GM19324 (cell line): ENCODE data around the gene CNOT10.
"Not testable (repeated sequence)": the region's sequence is repeated elsewhere in the genome, so short reads cannot be mapped to it uniquely, and the experiment has no call there.

Experiments used
- ATAC-seq: cut with Tn5 transposase; IDR thresholded peaks from one replicate; pipeline ENCODE4 v1.9.1; 2021; ENCODE audit warnings: mild to moderate bottlenecking, moderate library complexity; ENCODE audit not compliant: unreplicated experiment, low FRiP score

CNOT10 gene

DNA sequence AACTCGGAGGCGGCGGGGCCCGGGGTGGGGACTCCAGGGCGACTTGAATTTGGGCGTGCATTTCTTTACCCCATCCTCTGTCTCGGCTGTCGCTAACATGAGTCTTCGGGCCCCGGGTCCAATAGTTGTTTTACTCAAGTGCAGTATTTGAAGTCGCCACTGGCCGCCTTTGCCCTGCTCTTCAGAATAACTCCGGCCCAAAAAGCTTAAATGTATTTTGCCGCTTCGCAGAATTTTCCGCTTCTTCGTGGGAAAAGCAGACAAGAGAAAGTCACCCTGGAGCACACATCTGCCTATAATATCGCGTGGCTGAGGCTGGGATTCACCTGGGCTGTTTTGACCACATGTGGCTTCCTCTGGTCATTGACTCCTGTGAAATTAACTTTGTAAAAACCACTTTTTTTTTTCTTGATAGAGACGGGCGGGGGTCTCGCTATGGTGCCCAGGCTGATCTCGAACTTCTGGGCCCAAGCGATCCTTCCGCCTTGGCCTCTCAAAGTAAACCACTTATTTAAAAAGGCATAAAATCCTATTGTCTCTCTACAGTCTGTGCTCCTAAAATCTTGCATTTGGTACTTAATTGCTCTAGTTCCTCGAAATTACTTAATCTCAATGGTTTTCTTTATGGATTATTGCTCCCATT lies 676 bp downstream of the CNOT10 start:
- no peak for ATAC-seq

DNA sequence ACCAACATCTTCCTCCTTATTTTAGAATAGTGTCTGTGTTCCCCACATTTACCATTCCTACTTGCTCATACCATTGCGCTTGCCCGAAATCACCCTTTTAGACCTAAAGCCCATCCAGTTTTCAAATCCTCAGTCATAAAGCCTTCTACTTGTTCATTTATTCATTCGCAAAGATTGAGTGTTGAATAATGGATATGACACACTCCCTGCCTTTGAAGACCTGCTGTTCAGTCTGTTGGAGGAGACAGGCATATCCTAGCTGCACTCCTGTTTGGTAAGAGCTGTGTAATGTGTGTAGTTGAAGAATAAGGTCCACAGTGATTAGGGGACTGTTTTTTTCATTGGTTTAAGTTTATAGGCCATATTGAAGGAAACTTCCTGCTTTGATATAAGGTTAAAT lies 1.7 kb downstream of the CNOT10 start:
- ATAC-seq = no peak

DNA sequence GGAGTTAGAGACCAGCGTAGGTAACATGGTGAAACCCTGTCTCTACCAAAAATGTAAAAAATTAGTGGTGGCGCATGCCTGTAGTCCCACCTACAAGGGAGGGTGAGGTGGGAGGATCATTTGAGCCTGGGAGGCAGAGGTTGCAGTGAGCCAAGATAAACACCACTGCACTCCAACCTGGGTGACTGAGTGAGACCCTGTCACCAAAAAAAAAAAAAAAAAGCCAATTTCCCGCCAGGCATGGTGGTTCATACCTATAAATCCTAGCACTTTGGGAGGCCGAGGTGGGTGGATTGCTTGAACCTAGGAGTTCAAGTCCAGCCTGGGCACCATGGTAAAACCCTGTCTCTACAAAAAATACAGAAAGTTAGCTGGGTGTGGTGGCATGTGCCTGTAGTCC lies 6.9 kb downstream of the CNOT10 start:
- ATAC-seq = no peak

DNA sequence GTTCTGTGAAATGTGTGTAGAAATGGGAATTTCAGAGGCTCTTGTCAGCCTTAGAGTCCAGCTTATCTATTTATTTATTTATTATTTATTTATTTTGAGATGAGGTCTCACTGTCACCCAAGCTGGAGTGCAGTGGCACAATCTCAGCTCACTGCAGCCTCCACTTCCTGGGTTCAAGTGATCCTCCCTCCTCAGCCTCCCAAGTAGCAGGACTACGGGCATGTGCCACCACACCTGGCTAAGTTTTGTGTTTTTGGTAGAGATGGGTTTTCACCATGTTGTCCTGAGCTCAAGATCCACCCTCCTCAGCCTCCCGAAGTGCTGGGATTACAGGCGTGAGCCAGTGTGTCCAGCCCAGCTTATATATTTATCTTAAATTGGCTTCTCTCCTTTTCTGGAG lies 11.5 kb downstream of the CNOT10 start:
- no peak for ATAC-seq

DNA sequence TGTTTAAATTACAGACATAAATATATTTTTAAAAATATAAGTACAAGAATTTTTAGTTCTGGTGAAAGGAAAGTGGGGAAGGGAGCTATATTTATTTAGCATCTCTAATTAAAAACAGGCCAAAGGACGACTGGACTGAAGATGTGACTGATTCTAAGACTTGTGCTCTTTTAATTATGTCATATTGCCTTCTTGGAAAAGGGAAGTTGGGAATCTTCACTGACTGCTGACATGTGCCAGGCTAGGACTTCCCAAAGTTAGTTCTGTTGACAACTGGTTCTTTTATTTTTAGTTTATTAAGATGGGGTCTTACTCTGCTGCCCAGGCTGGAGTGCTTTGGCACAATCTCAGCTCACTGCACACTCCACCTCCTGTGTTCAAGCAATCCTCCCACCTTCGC lies 13.5 kb downstream of the CNOT10 start:
- ATAC-seq = no peak

DNA sequence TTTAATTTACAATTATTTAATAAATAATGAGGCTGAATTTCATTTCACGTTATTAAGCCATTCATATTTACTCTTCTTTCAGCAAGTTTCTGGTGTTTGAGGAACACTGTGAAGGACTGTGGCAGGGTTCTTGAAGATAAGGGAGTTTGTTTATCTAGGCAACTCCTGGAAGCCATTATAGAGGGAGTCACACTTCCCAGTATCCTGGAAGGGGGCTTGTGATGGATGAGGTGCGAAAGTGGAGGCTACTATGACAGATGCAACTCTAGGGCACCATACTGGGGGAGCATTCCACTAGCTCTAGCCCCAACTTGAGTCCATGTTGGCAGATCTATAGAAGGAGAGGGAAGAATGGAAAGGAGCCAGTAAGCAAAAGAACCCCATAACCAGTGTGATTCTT lies 14.4 kb downstream of the CNOT10 start:
- no peak for ATAC-seq

DNA sequence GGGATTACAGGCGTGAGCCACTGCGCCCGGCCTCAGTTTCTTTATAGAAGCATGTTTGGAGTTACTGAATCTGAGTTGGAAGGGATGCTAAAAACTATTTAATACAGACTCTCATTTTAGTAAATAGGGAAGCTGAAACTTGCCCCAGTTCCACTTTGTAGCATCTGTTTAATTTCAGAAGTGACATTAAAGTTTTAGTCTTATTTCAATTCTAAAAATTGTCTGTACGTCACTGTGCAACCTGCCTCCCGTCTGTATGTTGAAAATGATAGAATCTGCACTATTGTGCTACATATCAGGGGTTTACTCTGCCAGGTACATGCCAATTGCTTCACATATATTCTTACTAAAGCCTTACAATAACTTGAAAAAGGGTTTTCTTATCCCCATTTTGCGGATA lies 15.3 kb downstream of the CNOT10 start:
- ATAC-seq = no peak

DNA sequence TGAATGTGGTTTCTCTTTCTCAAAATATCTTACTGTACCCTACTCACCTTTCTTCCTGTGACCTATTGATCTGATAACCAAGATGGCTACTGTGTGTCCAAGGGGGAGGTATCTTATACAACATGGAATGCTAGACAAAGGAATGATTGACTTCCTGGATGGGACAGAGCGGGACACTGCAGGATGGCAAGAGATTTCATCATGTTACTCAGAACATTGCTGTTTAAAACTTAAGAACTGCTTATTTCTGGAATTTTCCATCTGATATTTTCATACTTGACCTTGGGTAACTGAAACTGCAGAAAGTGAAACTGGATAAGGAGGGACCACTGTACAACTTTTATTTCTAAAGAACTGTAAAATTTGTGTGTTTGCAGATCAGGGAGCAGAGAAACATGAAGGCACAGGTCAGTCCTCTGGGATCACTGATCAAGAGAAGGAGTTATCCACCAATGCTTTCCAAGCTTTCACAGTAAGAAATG lies 18.5 kb downstream of the CNOT10 start:
- no peak for ATAC-seq

DNA sequence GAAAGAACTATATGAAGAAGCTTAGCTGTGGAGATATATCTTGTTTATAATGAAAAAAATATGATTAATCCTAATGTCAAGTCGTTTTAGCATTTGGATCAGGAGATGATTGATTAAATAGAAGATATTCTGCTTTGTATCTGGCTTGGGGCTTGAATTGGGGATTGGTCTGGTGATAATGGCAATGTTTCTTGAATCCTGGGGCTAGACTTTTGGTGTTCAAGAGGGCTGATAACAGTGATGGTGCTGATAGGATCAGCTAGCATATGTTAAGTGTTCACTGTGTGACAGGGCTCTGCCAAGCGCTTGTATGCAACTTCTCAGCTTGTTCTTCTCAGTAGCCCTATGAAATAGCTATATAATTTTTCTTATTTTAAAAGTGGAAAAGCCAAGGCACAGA lies 20.2 kb downstream of the CNOT10 start:
- ATAC-seq = no peak

DNA sequence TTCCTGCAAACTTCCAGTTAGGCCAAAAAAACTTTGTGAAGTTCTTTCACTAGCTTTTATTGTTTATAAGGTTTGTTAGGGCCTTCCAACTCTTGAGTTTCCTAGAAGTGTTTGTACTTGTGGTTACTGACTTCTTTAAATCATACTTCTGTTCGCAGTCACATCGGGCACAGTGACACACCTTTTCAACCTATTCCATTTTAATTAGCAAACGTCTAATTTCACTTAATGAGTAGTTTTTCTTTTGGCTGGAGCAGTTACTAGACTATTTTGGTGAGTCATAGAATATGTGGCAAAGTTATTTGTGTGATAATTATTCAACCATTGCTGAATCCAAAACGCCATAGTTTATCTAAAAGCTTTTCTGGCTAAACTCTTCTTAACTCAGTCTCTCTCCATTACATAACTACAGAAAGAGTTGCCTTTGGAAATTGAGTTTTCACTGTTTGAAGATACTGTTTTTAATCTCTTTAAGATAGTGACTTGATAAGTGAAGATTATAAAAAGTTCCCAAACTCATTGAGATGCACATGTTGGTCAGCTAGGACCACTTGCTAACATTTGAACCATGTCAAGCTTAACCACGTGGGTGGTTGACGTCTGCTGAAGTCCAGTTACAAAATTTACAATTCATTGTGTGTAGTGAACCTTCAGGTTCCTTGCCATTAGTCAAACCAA lies 21.5 kb downstream of the CNOT10 start:
- no peak for ATAC-seq

DNA sequence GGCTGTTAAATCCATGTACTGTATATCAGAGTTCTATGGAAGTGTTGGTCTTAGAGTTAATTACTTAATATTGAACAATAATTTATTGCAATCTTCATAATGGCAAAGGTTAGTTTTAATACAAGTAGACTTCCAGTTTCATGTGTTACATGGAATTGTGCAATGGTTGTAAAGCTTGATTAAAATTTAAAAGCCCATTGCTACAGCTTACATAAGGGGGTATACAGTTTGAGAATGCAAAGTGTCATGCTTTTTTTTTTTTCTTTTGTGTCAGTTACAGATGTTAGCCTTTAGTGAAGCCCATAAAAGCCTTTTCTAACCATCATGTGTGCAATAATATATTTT lies 22.0 kb downstream of the CNOT10 start:
- no peak for ATAC-seq

DNA sequence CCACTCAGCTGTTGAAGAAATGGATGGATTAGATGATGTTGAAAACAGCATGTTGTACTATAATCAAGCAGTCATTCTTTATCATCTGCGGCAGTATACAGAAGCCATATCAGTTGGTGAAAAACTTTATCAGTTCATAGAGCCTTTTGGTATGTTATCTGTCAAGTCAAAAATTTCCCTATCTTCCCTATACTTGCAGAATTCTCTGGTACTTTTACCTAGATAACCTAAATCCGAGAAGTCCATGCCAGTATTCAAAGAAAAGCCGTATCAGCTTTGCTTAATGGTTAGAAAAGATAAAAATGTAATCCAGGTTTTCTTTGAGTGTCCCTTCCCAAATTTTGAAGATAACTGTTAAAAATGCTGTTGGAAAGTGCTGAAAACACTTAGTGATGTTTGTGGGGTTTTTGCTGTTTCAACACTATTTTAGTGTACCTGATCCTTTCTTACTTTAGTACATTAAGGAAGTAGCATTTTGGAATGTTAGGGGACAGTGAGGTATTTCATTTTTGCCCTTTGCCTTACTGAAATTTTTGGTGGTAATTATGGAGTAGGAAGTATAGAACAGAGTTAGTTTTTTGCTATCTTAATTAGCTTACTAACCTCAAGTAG lies 23.8 kb downstream of the CNOT10 start:
- ATAC-seq = no peak

DNA sequence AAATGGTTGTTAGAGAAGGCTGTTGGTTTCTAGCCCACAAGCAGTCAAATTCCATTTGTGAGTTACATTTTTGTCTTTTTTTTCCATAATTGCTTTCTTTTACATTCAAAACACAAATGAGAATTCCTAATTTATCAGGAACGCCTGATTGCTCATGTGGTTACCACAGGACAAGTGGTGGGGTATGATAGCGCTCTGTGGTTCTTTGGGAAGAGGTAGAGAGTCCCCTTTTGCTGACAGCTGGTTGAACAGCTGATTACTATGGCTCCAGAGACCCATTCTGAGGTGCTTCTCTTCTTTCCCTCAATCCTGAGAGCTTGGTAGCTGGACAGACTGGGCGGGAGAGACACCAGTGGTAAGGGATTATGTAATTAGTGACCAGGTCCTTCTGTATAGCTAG lies 24.4 kb downstream of the CNOT10 start:
- ATAC-seq = no peak

DNA sequence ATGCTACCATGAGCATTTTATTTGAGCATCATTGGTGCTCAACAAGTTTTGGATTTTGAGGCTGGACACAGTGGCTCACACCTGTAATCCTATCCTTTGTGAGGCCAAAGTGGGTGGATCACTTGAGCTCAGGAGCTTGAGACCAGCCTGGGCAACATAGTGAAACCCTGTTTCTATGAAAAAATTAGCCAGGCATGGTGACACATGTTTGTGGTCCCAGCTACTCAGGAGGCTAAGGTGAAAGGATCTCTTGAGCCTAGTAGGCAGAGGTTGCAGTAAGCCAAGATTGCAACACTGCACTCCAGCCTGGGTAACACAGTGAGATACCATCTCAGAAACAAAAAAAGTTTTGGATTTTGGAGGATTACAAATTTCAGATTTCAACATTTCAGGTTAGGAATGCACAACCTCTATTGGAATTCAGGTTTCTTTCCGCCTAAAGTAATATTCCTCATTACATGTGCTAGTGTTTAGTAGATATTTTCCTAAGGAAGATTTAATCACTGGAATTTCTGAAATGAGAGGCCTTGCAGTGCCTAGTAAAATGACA lies 27.6 kb downstream of the CNOT10 start:
- ATAC-seq = no peak

DNA sequence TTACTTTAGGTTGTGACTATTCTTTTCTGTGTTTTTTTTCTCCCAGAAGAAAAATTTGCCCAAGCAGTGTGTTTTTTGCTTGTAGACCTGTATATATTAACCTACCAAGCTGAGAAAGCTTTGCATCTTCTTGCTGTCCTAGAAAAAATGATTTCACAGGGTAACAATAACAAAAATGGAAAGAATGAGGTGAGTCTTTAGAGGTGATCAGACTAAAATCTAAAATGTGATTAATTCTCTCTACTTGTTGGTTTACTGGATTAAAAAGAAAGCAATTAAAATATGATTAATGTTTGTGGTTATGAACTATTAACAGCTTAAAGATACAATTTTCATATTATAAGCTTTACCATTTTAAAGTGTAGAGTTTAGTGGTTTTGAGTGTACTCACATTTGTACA lies 28.2 kb downstream of the CNOT10 start:
- no peak for ATAC-seq

DNA sequence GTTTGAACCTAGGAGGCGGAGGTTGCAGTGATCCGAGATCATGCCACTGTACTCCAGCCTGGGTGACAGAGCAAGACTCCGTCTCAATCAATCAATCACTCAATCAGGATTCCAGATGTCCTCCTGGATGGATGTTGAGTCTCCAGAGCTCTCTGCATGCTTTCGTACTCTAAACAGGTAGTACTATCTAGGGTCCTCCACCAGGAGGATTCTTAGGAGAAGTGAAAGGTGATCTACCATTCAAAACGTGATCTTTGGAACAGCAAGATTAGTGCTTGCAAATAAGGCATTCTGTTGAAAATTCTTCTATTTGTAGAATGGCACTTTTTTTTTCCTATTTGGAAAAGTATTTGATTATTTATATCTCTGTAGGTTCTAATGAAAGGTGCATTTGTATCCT lies 34.3 kb downstream of the CNOT10 start:
- no peak for ATAC-seq

DNA sequence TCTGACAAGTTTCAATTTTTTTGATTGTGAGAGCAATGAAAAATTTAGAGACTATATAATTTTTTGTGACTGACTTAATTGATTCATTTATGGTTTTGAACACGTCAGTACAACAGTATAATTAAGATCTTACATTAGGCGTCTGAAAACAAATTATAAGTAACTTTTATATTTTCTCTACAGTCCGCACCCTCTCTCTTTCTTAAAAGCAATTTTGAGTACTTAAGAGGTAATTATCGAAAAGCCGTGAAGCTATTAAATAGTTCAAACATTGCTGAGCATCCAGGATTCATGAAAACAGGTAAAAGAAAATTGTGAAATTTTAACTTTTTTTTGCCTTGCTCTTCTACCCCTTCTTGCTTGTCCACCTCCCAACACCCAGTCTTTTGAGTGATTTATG lies 34.9 kb downstream of the CNOT10 start:
- no peak for ATAC-seq

DNA sequence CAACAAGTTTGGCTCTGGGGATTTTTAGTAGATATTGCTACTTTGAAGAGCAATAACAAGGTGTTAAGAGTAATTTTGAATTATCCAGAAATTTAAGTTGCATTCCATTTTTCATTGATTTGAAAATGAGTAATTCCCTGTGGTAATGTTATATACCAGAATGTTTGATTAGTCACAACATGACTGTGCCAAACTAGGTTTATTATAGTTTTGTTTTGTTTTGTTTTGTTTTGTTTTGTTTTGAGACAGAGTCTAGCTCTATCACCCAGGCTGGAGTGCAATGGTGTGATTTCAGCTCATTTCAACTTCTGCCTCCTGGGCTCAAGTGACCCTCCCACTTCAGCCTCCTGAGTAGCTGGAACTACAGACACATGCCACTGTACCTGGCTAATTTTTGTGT lies 40.7 kb downstream of the CNOT10 start:
- ATAC-seq = no peak

DNA sequence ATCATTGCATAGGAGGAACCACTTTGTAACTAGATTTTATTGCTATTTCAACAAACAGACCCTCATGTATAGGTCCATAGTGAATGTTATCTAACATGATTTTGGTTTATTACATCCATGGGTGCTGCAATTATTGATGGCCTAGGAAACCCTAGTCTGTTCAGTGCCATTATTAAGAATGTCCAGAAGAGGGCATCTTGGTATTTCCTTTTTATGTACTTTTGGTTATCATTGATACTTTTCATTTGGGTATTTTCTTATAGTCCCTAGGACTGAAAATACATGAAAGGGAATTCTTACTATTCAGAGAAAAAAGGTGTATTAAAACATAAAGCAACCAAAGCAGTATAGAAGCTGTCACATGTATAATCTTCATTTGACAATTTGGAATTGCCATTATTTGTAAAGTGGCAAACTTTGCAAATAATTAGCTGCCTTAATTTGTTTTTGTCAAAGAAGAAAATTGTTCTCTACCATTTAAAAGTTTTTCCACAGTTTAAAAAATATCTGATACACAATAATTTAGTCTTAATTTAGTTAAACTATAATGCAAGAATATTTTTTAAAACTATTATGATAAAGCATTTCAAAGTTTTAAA lies 48.7 kb downstream of the CNOT10 start:
- no peak for ATAC-seq

DNA sequence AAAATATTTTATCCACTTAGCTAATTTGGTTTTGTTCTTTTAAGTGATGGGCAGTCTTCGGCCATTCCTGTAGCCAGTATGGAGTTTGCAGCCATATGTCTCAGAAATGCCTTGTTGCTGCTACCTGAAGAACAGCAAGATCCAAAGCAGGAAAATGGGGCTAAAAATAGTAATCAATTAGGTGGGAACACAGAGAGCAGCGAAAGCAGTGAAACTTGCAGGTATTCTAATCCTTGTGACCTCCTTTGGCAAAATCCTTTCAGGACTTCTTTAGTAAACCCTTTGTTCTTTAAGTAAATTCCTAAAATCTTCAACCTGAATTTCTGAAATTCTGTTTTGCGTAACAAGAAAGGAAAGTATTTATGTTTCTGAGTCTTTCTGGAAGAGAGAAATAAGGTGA lies 49.8 kb downstream of the CNOT10 start:
- no peak for ATAC-seq

DNA sequence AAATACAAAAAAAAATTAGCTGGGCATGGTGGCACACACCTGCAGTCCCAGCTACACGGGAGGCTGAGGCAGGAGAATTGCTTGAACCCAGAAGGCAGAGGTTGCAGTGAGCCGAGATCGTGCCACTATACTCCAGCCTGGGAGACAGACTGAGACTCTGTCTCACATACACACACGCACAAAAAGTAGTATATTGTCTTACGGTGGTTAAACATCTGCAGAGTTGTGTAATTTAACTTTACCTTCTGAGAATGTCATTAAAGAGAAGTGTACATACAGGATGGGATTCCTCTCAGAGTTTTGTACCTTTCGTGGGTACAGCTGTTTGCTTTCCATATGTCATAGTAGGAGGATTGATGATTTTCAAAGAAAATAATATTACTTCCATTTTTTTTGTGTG lies 58.5 kb downstream of the CNOT10 start:
- ATAC-seq = not testable (repeated sequence)
